ENCODE data around the gene SLC16A2.

SLC16A2 gene

GRCh38 chrX:74545880-74546523 is 124.7 kb downstream of the SLC16A2 start:
- DNase-seq = no peak

GRCh38 chrX:74546984-74547383 is 125.7 kb downstream of the SLC16A2 start:
- DNase-seq = no peak

GRCh38 chrX:74550295-74550802 is 129.1 kb downstream of the SLC16A2 start:
- peak; percentile 1 to 40 for DNase-seq

DNA sequence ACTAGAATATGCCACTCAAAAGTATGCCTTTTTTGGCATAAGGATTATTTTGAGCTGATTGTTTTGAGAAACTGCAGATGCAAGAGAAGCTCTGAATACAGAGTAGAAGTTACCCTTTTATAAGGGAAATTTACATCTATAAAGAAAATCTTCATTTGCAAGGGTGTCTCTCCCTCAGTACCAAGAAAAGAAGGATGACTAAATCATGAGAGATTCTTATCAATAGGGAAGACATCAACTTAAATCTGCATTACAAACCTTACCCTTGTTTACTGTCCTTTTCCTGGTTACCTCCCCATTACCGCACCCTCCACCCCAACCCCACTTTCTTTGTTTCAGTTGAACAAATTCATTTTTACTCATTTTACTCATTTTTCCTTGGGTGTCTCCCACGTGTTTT is 130.6 kb downstream of the SLC16A2 start:
- DNase-seq = no peak

DNA sequence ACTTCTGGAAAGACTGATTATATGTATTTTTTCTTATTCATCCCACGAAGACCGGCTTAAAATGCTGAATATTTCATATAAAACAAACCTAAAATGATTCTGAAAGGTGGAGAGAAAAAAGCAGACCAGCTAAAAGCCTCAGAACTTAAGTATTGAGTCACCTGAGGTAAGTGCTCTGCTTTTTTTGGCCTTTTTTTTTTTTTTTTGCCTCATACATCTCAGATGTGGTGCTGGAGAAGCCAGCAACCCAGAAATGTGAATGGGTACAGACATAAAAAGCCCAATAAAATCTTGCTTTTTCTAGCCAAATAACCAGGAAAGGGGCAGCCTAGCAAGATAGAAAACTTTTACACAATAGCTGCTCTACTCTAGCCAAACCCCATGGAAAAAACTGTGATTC is 136.1 kb downstream of the SLC16A2 start:
- DNase-seq = no peak

DNA sequence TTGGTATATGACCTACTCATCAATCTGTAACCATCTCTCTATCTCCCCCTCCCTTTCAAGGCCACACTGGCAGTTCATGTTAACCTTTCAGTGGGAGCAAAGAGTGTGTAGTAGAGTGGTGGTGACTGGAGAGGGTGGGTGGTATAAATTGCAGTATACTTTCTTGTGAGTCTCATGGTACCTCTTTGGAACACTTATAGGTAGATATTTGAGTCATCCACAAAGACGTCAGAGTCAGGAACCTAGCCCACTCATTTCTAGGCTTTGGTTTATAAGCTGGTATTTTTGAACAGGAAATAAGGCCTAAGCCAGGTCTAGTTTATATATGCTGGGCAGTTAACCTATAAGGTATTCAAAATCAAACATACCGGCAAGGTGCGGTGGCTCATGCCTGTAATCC is 156.8 kb downstream of the SLC16A2 start:
- DNase-seq = no peak

GRCh38 chrX:74579597-74580198 is 158.4 kb downstream of the SLC16A2 start:
- DNase-seq = no peak

Data from SW 1271 (cell line).